Mesenchymal stem cell (in vitro differentiated cells and primary cell): ENCODE results near the gene SCUBE3.

ENCODE experiments used
- DNase-seq: peaks from one replicate; pipeline ENCODE4 v3.0.0-alpha.2; 2013
- H2AFZ ChIP-seq: one replicate; pipeline ENCODE4 v1.6.1; 2013; ENCODE audit warnings: low read depth, mild to moderate bottlenecking, control low read depth, inconsistent platforms, low read length, moderate library complexity
- H2AK5ac ChIP-seq: 2 replicates; pipeline ENCODE4 v1.6.1; 2013; ENCODE audit warnings: low read length, moderate library complexity, mild to moderate bottlenecking, inconsistent platforms; ENCODE audit not compliant: severe bottlenecking
- H2BK120ac ChIP-seq: one replicate; pipeline ENCODE4 v1.6.1; 2013; ENCODE audit warnings: low read depth, mild to moderate bottlenecking, inconsistent platforms, low read length, moderate library complexity
- H2BK12ac ChIP-seq, 2 experiments: one replicate each; pipeline ENCODE4 v1.6.1; 2013; ENCODE audit warnings: inconsistent platforms in 2 of 2, low read length in 2 of 2, mild to moderate bottlenecking in 2 of 2, moderate library complexity in 2 of 2, control low read depth in 1 of 2
- H2BK15ac ChIP-seq: one replicate; pipeline ENCODE4 v1.6.1; 2013; ENCODE audit warnings: mild to moderate bottlenecking, low read depth, inconsistent platforms; ENCODE audit not compliant: poor library complexity, severe bottlenecking
- H2BK5ac ChIP-seq: 2 replicates; pipeline ENCODE4 v1.6.1; 2013; ENCODE audit warnings: low read depth, mild to moderate bottlenecking, low read length, control low read depth, inconsistent platforms; ENCODE audit not compliant: poor library complexity, severe bottlenecking
- H3K14ac ChIP-seq, 2 experiments: one replicate each; pipeline ENCODE4 v1.6.1; 2013; ENCODE audit warnings: inconsistent platforms in 2 of 2, low read length in 2 of 2, control low read depth in 1 of 2, mild to moderate bottlenecking in 1 of 2, moderate library complexity in 1 of 2
- H3K18ac ChIP-seq, 2 experiments: one replicate each; pipeline ENCODE4 v1.6.1; 2013; ENCODE audit warnings: inconsistent platforms in 2 of 2, low read length in 2 of 2, control low read depth in 1 of 2, low read depth in 1 of 2, mild to moderate bottlenecking in 1 of 2
- H3K23ac ChIP-seq, 2 experiments: one replicate each; pipeline ENCODE4 v1.6.1; 2013; ENCODE audit warnings: inconsistent platforms in 2 of 2, low read length in 2 of 2, mild to moderate bottlenecking in 2 of 2, moderate library complexity in 2 of 2, control low read depth in 1 of 2
- H3K27ac ChIP-seq: 2 replicates; pipeline ENCODE4 v1.5.1; 2013; ENCODE audit warnings: mild to moderate bottlenecking, moderate library complexity, low read length, control low read depth, inconsistent platforms; ENCODE audit not compliant: poor library complexity, severe bottlenecking
- H3K27me3 ChIP-seq, 2 experiments: 2 replicates each; pipeline versions ENCODE4 v1.6.1 to v1.7.0; 2013; ENCODE audit warnings: low read length in 2 of 2, mild to moderate bottlenecking in 2 of 2, moderate library complexity in 2 of 2, control low read depth in 1 of 2, inconsistent platforms in 1 of 2; ENCODE audit not compliant: control insufficient read depth in 1 of 2, insufficient read depth in 1 of 2
- H3K36me3 ChIP-seq, 2 experiments: 2 replicates each; pipeline versions ENCODE4 v1.6.1 to v1.7.0; 2013; ENCODE audit warnings: low read length in 2 of 2, control low read depth in 1 of 2, inconsistent platforms in 1 of 2, low read depth in 1 of 2, mild to moderate bottlenecking in 1 of 2; ENCODE audit not compliant: insufficient read depth in 2 of 2, control insufficient read depth in 1 of 2
- H3K4ac ChIP-seq, 2 experiments: one replicate each; pipeline ENCODE4 v1.6.1; 2013; ENCODE audit warnings: inconsistent platforms in 2 of 2, low read length in 2 of 2, mild to moderate bottlenecking in 2 of 2, moderate library complexity in 2 of 2, control low read depth in 1 of 2, low read depth in 1 of 2
- H3K4me1 ChIP-seq: 2 replicates; pipeline ENCODE4 v1.6.1; 2013; ENCODE audit warnings: low read depth, low read length, control low read depth; ENCODE audit not compliant: control insufficient read depth, insufficient read depth
- H3K4me2 ChIP-seq: 2 replicates; pipeline ENCODE4 v1.6.1; 2013; ENCODE audit warnings: low read length, mild to moderate bottlenecking, inconsistent platforms; ENCODE audit not compliant: poor library complexity, severe bottlenecking
- H3K4me3 ChIP-seq, 2 experiments: 2 replicates each; pipeline versions ENCODE4 v1.5.1 to v1.7.0; 2013; ENCODE audit warnings: low read length in 2 of 2, mild to moderate bottlenecking in 2 of 2, control low read depth in 1 of 2, low read depth in 1 of 2; ENCODE audit not compliant: insufficient read depth in 1 of 2
- H3K79me1 ChIP-seq: replicated peaks from 2 replicates; pipeline ENCODE4 v1.6.1; 2013; ENCODE audit warnings: mild to moderate bottlenecking, control low read depth, low read length, inconsistent platforms; ENCODE audit not compliant: poor library complexity, severe bottlenecking
- H3K9ac ChIP-seq: 2 replicates; pipeline ENCODE4 v1.7.0; 2013; ENCODE audit warnings: mild to moderate bottlenecking, low read length, moderate library complexity
- H3K9me3 ChIP-seq: 2 replicates; pipeline ENCODE4 v1.7.0; 2013; ENCODE audit warnings: mild to moderate bottlenecking, low read length; ENCODE audit not compliant: control insufficient read depth
- H4K8ac ChIP-seq: one replicate; pipeline ENCODE4 v1.6.1; 2013; ENCODE audit warnings: inconsistent platforms, mild to moderate bottlenecking, low read length, moderate library complexity
- H4K91ac ChIP-seq: one replicate; pipeline ENCODE4 v1.6.1; 2013; ENCODE audit warnings: mild to moderate bottlenecking, low read length, inconsistent platforms
- WGBS: methylation state at CpG from one replicate; pipeline ENCODE4 v1.1.7; 2013; ENCODE audit warnings: mixed read lengths; 5-methylcytosine and 5-hydroxymethylcytosine counted together

SCUBE3 gene

GRCh38 chr6:35292494-35292893 lies 78.7 kb downstream of the SCUBE3 start:
- Histone ChIP-seq H3K36me3 (peaks cover 73 to 89% of the 10 kb centered on the region in 2 experiments), H4K91ac (no peak overlapping the region)

DNA sequence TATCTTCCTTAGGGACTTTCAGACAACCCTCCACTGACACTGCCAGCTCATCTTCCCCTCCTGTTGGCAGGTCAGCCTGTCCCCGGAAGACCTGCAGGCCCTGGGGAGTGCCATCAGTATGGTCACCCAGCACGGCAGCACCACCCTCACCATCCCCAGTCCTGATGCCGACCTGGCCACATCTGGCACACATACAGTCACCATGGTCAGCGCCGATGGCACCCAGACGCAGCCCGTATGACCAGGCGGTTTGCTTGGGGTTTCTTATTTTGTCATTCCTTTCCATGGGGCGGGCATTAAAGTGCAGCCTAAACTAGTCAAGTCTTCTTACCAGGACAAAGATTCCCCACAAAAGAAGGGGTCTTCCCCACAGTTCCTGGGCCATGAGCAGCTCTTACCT lies 79.9 kb downstream of the SCUBE3 start:
- H2AFZ ChIP-seq, result no peak overlapping the region
- H3K14ac ChIP-seq, result no peak overlapping the region
- H3K9me3 ChIP-seq, result no peaks in the 10 kb centered on the region
- no peak overlapping the region for H3K4me3 ChIP-seq
- no peak for DNase-seq
- H3K18ac ChIP-seq, result no peak overlapping the region
- H2BK15ac ChIP-seq, result no peak overlapping the region
- no peak overlapping the region for H3K23ac ChIP-seq
- no peaks in the 10 kb centered on the region for H3K79me1 ChIP-seq
- 91% methylated on average over 9 of the region's 9 CpGs for WGBS
- H4K8ac ChIP-seq, result no peak overlapping the region
- no peak overlapping the region for H2BK5ac ChIP-seq
- no peak overlapping the region for H3K9ac ChIP-seq
- no peak overlapping the region for H2BK12ac ChIP-seq
- no peak overlapping the region for H4K91ac ChIP-seq
- H3K4ac ChIP-seq, result no peak overlapping the region
- H3K27ac ChIP-seq, result no peak overlapping the region
- peaks cover 10% of the 10 kb centered on the region for H3K4me1 ChIP-seq
- no peak overlapping the region for H2BK120ac ChIP-seq
- no peak overlapping the region for H3K4me2 ChIP-seq
- H3K27me3 ChIP-seq, result no peaks in the 10 kb centered on the region
- H2AK5ac ChIP-seq, result no peak overlapping the region
- peaks cover 67 to 77% of the 10 kb centered on the region in 2 experiments for H3K36me3 ChIP-seq

More at GRCh38 chr6:35292494-35292893, 78.7 kb downstream of the SCUBE3 start:
- Histone ChIP-seq H2AFZ (no peak overlapping the region), H2BK5ac (no peak overlapping the region), H3K27ac (no peak overlapping the region), H3K27me3 (no peaks in the 10 kb centered on the region), H3K9me3 (no peaks in the 10 kb centered on the region), H3K4me3 (no peak overlapping the region), H4K8ac (no peak overlapping the region), H3K18ac (no peak overlapping the region), H2BK120ac (no peak overlapping the region), H2BK12ac (no peak overlapping the region), H3K14ac (no peak overlapping the region), H3K23ac (no peak overlapping the region), H3K4me2 (no peak overlapping the region), H2AK5ac (no peak overlapping the region), H3K79me1 (no peaks in the 10 kb centered on the region), H2BK15ac (no peak overlapping the region), H3K4me1 (peaks cover 12% of the 10 kb centered on the region), H3K4ac (no peak overlapping the region), H3K9ac (no peak overlapping the region)
- 82% methylated on average over 15 of the region's 15 CpGs for WGBS
- DNase-seq, result no peak

DNA sequence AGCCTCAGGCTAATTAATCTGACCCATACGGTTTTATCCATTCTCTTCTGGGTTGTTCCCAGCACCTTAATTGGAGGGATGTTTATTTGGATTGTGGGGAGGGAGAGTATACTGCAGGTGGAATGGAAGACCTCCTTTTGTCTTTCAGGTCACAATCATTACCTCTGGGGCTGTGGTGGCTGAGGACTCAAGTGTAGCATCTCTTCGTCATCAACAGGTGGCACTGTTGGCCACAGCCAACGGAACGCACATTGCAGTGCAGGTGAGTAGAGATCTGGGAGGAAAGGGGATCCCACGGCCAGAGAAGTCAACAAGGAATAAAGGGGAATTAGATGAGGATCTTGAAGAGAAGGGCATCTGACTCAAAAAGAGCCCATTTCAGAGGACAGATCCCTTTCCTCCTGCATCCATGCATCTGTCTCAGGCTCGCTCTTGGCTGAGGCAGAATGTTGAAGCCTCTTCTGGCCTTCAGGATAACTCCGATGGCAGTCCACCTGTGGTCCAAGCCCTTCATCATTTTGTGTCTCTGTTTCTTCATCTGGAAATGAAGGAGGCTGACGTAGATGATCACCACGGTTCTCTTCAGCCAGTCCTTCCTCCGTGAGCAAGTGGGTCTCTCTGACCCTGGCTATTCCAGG lies 80.7 kb downstream of the SCUBE3 start:
- peak; percentile 38 for DNase-seq
- Histone ChIP-seq H3K4ac (no peak overlapping the region), H3K18ac (no peak overlapping the region), H2BK120ac (no peak overlapping the region), H2BK15ac (no peak overlapping the region), H3K14ac (no peak overlapping the region), H3K23ac (no peak overlapping the region), H3K27me3 (no peaks in the 10 kb centered on the region), H3K9me3 (no peaks in the 10 kb centered on the region), H4K91ac (no peak overlapping the region), H3K36me3 (peaks cover 63 to 70% of the 10 kb centered on the region in 2 experiments), H4K8ac (no peak overlapping the region), H2BK5ac (no peak overlapping the region), H3K4me1 (peaks cover 9% of the 10 kb centered on the region), H2AFZ (no peak overlapping the region), H3K27ac (no peak overlapping the region), H3K79me1 (no peaks in the 10 kb centered on the region), H2BK12ac (no peak overlapping the region), H3K4me2 (no peak overlapping the region), H3K4me3 (no peak overlapping the region), H2AK5ac (no peak overlapping the region), H3K9ac (no peak overlapping the region)
- 60% methylated on average over 9 of the region's 10 CpGs for WGBS

DNA sequence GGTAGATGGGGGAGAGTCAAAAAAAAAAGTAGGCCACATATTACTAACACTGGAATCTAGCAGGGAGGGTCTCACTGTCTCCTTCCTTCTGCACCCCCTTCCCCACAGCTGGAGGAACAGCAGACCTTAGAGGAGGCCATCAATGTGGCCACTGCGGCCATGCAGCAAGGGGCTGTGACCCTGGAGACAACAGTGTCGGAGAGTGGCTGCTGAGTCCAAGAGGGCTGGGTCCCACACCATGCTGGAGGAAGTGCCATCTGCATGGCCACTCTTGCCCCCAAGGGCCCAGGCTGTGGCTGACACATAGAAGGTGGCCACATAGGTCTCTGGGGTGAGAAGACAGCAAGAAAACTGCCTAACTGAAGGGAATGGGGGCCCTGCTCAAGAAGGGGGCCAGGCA lies 81.3 kb downstream of the SCUBE3 start:
- H3K27me3 ChIP-seq, result no peaks in the 10 kb centered on the region
- no peak overlapping the region for H3K9ac ChIP-seq
- no peak overlapping the region for H2BK5ac ChIP-seq
- H3K4ac ChIP-seq, result no peak overlapping the region
- 93% methylated on average over 2 of the region's 2 CpGs for WGBS
- H2BK15ac ChIP-seq, result no peak overlapping the region
- H3K23ac ChIP-seq, result no peak overlapping the region
- H3K9me3 ChIP-seq, result no peaks in the 10 kb centered on the region
- H2AK5ac ChIP-seq, result no peak overlapping the region
- H2BK12ac ChIP-seq, result no peak overlapping the region
- H3K4me3 ChIP-seq, result no peak overlapping the region
- no peak overlapping the region for H3K4me2 ChIP-seq
- no peak overlapping the region for H3K14ac ChIP-seq
- no peak overlapping the region for H2AFZ ChIP-seq
- H2BK120ac ChIP-seq, result no peak overlapping the region
- no peak overlapping the region for H4K91ac ChIP-seq
- no peak overlapping the region for H3K18ac ChIP-seq
- no peaks in the 10 kb centered on the region for H3K79me1 ChIP-seq
- H4K8ac ChIP-seq, result no peak overlapping the region
- no peak for DNase-seq
- H3K36me3 ChIP-seq, result peaks cover 56 to 63% of the 10 kb centered on the region in 2 experiments
- peaks cover 9% of the 10 kb centered on the region for H3K4me1 ChIP-seq
- no peak overlapping the region for H3K27ac ChIP-seq
